A673 (cell line): ENCODE results near the gene GPR84. TPM values are rescaled to one million over a fixed set of nuclear protein-coding genes. Genes with fewer than 3 reads are reported as not detected.
A peak's percentile ranks its signal among the peaks of the same experiment; 100 is the strongest.

Source experiments
- BruUV-seq: library from RNA; stranded (reverse); fragments of 400-500 nt; replicated peaks from 2 replicates; lab custom pipeline; 2021; lab: Mats Ljungman, UMichigan
- CTCF ChIA-PET: fragments of 300-600 bp; sonication (Branson Sonifier 250); formaldehyde crosslinking; loops from one replicate; lab custom pipeline; 2022; ENCODE audit warnings: antibody characterized with exemption; lab: Charles Lee
- POLR2A ChIA-PET: fragments of 300-600 bp; sonication (Branson Sonifier 250); formaldehyde crosslinking; loops from one replicate; lab custom pipeline; 2022; ENCODE audit warnings: antibody characterized with exemption; ENCODE audit not compliant: low non-redundant PET; lab: Charles Lee
- DNase-seq: peaks from one replicate; pipeline ENCODE4 v3.0.0-alpha.2; 2015; ENCODE audit warnings: low spot score
- H3K27ac ChIP-seq: fragments of 200-600 bp; sonication (generic); 2 replicates; pipeline ENCODE4 v1.5.1; 2016; ENCODE audit warnings: mixed run types, low read depth, mild to moderate bottlenecking, mixed read lengths, antibody characterized with exemption, low read length; ENCODE audit not compliant: poor library complexity, severe bottlenecking
- H3K27me3 ChIP-seq: fragments of 200-600 bp; sonication (generic); replicated peaks from 2 replicates; pipeline ENCODE4 v1.6.1; 2017; ENCODE audit warnings: mixed run types, low read depth, mild to moderate bottlenecking, mixed read lengths, antibody characterized with exemption, low read length; ENCODE audit not compliant: insufficient read depth, poor library complexity
- H3K36me3 ChIP-seq: fragments of 200-600 bp; sonication (generic); 2 replicates; pipeline ENCODE4 v1.6.1; 2016; ENCODE audit warnings: mixed run types, mild to moderate bottlenecking, mixed read lengths, antibody characterized with exemption, low read length; ENCODE audit not compliant: insufficient read depth, poor library complexity, severe bottlenecking
- H3K4me1 ChIP-seq: fragments of 200-600 bp; sonication (generic); 2 replicates; pipeline ENCODE4 v1.6.1; 2017; ENCODE audit warnings: mixed run types, mild to moderate bottlenecking, mixed read lengths, antibody characterized with exemption, low read length; ENCODE audit not compliant: insufficient read depth, poor library complexity, severe bottlenecking
- H3K4me3 ChIP-seq: fragments of 200-600 bp; sonication (generic); 2 replicates; pipeline ENCODE4 v1.5.1; 2016; ENCODE audit warnings: low read depth, mixed run types, mild to moderate bottlenecking, mixed read lengths, low read length; ENCODE audit not compliant: poor library complexity, severe bottlenecking
- H3K9me3 ChIP-seq: fragments of 200-600 bp; sonication (generic); 2 replicates; pipeline ENCODE4 v1.6.1; 2016; ENCODE audit warnings: mixed run types, low read depth, mild to moderate bottlenecking, mixed read lengths, antibody characterized with exemption, low read length; ENCODE audit not compliant: poor library complexity, severe bottlenecking
- CTCF ChIP-seq: fragments of 300-800, 200-600 bp; sonication (generic); conservative IDR thresholded peaks from 2 replicates; pipeline ENCODE4 v1.5.1; 2017; ENCODE audit warnings: low read depth, mild to moderate bottlenecking, antibody characterized with exemption, low read length, moderate library complexity, mixed read lengths
- EZH2 ChIP-seq: fragments of 200-600 bp; sonication (generic); IDR thresholded peaks from 2 replicates; pipeline ENCODE4 v1.6.1; 2017; ENCODE audit warnings: borderline replicate concordance, low read depth, mild to moderate bottlenecking, mixed read lengths, antibody characterized with exemption, low read length; ENCODE audit not compliant: poor library complexity, severe bottlenecking
- intact Hi-C: fragments of 100-400 bp; cut with micrococcal nuclease; formaldehyde crosslinking; loops from one replicate; pipeline ENCODE4 v1.10.0; 2022; ENCODE audit not compliant: unreplicated experiment
- total RNA-seq: library from RNA; stranded (reverse); gene quantifications from 2 replicates; pipeline ENCODE4 v1.2.3, GENCODE V29; 2021

GPR84 gene
- total RNA-seq, 1 experiment from 2014 or later = not detected

GRCh38 chr12:54398218-54398617 is 33.9 kb upstream of the GPR84 start:
- Histone ChIP-seq H3K4me3 (no peak overlapping the region), H3K27ac (no peak overlapping the region), H3K27me3 (no peaks in the 10 kb centered on the region), H3K4me1 (no peaks in the 10 kb centered on the region), H3K36me3 (peaks cover 86% of the 10 kb centered on the region), H3K9me3 (no peaks in the 10 kb centered on the region)
- BruUV-seq = no TSS peak
- CTCF ChIA-PET = interaction anchor here (0.7 to 5.0 kb wide), 3 partner anchors 33 to 167 kb away, joined by 5 to 133 read pairs (median 17); no protein-coding TSS in a partner anchor
- no peak for DNase-seq
- POLR2A ChIA-PET = no interaction called here
- intact Hi-C loops = no loop called here
- no peak for TF ChIP-seq EZH2
- no peak for TF ChIP-seq CTCF

- POLR2A ChIA-PET = no interaction called here
These were observed 32.9 kb upstream of the GPR84 start for GRCh38 chr12:54397157-54397556.

GRCh38 chr12:54395545-54395944 is 31.3 kb upstream of the GPR84 start:
- no peak for DNase-seq
- TF ChIP-seq CTCF (no peak), EZH2 (no peak)
- no peak overlapping the region for H3K4me3 ChIP-seq
- H3K9me3 ChIP-seq = no peaks in the 10 kb centered on the region
- TSS peak; percentile 41 for BruUV-seq
- CTCF ChIA-PET = interaction anchor here (0.7 kb wide), 1 partner anchor 16 kb away, joined by 4 read pairs; no protein-coding TSS in a partner anchor
- H3K36me3 ChIP-seq = peaks cover 59% of the 10 kb centered on the region
- intact Hi-C loops = no loop called here
- H3K27me3 ChIP-seq = no peaks in the 10 kb centered on the region
- H3K27ac ChIP-seq = no peak overlapping the region
- POLR2A ChIA-PET = no interaction called here
- peaks cover 14% of the 10 kb centered on the region for H3K4me1 ChIP-seq

More at GRCh38 chr12:54397157-54397556, 32.9 kb upstream of the GPR84 start:
- H3K27me3 ChIP-seq = no peaks in the 10 kb centered on the region
- CTCF ChIA-PET = interaction anchor here (5.0 kb wide), 1 partner anchor 42 kb away, joined by 133 read pairs; no protein-coding TSS in a partner anchor
- no TSS peak for BruUV-seq
- intact Hi-C loops = no loop called here
- no peak overlapping the region for H3K4me3 ChIP-seq
- H3K27ac ChIP-seq = no peak overlapping the region
- DNase-seq = no peak
- H3K9me3 ChIP-seq = no peaks in the 10 kb centered on the region
- H3K36me3 ChIP-seq = peaks cover 75% of the 10 kb centered on the region
- no peak for TF ChIP-seq CTCF
- no peak for TF ChIP-seq EZH2
- H3K4me1 ChIP-seq = peaks cover 10% of the 10 kb centered on the region
